ENCODE data around the gene KCNMA1.

KCNMA1 gene

GRCh38 chr10:77051837-77052236 is 585.8 kb downstream of the KCNMA1 start:
- no peak for DNase-seq

GRCh38 chr10:77049896-77050295 is 587.7 kb downstream of the KCNMA1 start:
- no peak for DNase-seq

GRCh38 chr10:77049146-77049545 is 588.5 kb downstream of the KCNMA1 start:
- no peak for DNase-seq

- DNase-seq = no peak
Observed at GRCh38 chr10:77045085-77045484, 592.5 kb downstream of the KCNMA1 start.

- no peak for DNase-seq
Observed at GRCh38 chr10:77043420-77043763, 594.2 kb downstream of the KCNMA1 start.

GRCh38 chr10:77042706-77043419 is 594.7 kb downstream of the KCNMA1 start:
- DNase-seq = no peak

GRCh38 chr10:77041636-77042258 is 595.9 kb downstream of the KCNMA1 start:
- DNase-seq = no peak

- DNase-seq = no peak
Observed at GRCh38 chr10:77038407-77038806, 599.2 kb downstream of the KCNMA1 start.

- DNase-seq = no peak
Observed at GRCh38 chr10:77037735-77038403, 599.7 kb downstream of the KCNMA1 start.

GRCh38 chr10:77036993-77037734 is 600.4 kb downstream of the KCNMA1 start:
- no peak for DNase-seq

- no peak for DNase-seq
Observed at GRCh38 chr10:77036276-77036675, 601.3 kb downstream of the KCNMA1 start.

GRCh38 chr10:77034795-77035194 is 602.8 kb downstream of the KCNMA1 start:
- DNase-seq = no peak

- peak; percentile 70 for DNase-seq
Observed at GRCh38 chr10:77034240-77034639, 603.4 kb downstream of the KCNMA1 start.

- DNase-seq = no peak
Observed at GRCh38 chr10:77032188-77032570, 605.4 kb downstream of the KCNMA1 start.

GRCh38 chr10:77031531-77032187 is 605.9 kb downstream of the KCNMA1 start:
- DNase-seq = no peak

- no peak for DNase-seq
Observed at GRCh38 chr10:77030974-77031373, 606.6 kb downstream of the KCNMA1 start.

GRCh38 chr10:77029777-77030717 is 607.6 kb downstream of the KCNMA1 start:
- DNase-seq = no peak

GRCh38 chr10:77028042-77028441 is 609.6 kb downstream of the KCNMA1 start:
- no peak for DNase-seq

GRCh38 chr10:77027576-77027975 is 610.0 kb downstream of the KCNMA1 start:
- no peak for DNase-seq

- DNase-seq = no peak
Observed at GRCh38 chr10:77027141-77027540, 610.5 kb downstream of the KCNMA1 start.

- no peak for DNase-seq
Observed at GRCh38 chr10:77026148-77026547, 611.5 kb downstream of the KCNMA1 start.

- no peak for DNase-seq
Observed at GRCh38 chr10:77024461-77024860, 613.1 kb downstream of the KCNMA1 start.

Data from left hindlimb (tissue), 1 donor.